NCI-H2107 (cell line): ENCODE measurements around the gene ASGR1.
"Not testable (repeated sequence)": the region's sequence is repeated elsewhere in the genome, so short reads cannot be mapped to it uniquely, and the experiment has no call there.

ENCODE experiments used
- DNase-seq: peaks from one replicate; lab custom pipeline; 2025; lab: John Stamatoyannopoulos, UW

Gene ASGR1

GRCh38 chr17:7158424-7158823 is 20.7 kb downstream of the ASGR1 start:
- not testable (repeated sequence) for DNase-seq

- no peak for DNase-seq
Measured at GRCh38 chr17:7156342-7156940, 22.7 kb downstream of the ASGR1 start.

- no peak for DNase-seq
Measured at GRCh38 chr17:7147772-7148171, 31.4 kb downstream of the ASGR1 start.

- no peak for DNase-seq
Measured at GRCh38 chr17:7146115-7146514, 33.1 kb downstream of the ASGR1 start.

GRCh38 chr17:7144213-7144612 is 35.0 kb downstream of the ASGR1 start:
- no peak for DNase-seq

GRCh38 chr17:7141824-7142223 is 37.3 kb downstream of the ASGR1 start:
- no peak for DNase-seq

GRCh38 chr17:7139400-7139799 is 39.8 kb downstream of the ASGR1 start:
- no peak for DNase-seq

DNA sequence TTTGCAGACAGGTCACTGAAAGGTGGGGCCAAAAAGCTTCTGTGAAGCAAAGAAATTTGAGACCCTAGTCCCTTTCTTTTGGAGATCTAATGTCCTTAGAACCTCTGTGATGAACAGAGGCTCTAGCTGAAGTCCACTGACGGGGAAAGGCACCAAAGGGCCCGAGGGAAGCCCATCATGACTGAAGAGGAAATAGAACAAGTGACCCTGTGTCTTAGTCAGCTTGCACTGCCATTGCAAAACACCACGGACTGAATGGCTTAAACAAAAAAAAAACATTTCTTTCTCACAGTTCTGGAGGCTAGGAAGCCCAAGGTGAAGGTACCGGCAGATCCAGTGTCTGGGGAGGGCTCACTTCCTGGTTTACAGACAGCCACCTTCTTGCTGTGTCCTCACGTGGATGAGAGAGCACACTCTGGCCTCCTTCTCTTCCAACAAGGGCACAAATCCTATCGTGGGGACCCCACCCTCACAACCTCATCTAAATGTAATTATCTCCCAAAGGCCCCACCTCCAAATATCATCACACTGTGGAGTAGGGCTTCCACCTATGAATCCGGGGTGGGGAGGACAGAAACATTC is 40.3 kb downstream of the ASGR1 start:
- DNase-seq: no peak

- DNase-seq: no peak
Measured at GRCh38 chr17:7137171-7137943, 41.8 kb downstream of the ASGR1 start.

DNA sequence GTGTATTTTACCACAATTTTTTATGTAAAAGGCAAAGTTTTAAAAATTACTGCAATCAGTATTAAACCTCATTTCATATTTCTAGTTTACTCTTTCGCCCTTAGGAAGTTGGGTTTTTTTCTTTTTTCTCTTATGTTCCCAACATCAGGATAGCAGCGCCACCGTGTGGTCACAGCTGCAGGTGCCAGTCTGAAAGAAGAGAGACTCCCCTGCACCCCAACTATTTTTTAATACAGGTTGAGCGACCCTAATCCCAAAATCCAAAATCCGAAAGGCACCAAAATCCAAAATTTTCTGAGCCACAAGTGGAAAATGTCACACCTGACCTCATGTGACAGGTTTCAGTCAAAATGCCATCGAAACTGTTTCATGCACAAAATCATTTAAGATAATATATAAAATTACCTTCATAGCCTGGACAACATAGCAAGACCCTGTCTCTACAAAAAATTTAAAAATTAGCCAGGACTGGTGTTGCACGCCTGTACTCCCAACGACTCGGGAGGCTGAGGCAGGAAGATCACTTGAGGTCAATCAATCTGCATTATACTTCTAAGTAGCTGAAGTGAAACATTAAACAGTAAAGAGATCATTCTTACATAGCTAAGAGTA is 42.8 kb downstream of the ASGR1 start:
- no peak for DNase-seq

DNA sequence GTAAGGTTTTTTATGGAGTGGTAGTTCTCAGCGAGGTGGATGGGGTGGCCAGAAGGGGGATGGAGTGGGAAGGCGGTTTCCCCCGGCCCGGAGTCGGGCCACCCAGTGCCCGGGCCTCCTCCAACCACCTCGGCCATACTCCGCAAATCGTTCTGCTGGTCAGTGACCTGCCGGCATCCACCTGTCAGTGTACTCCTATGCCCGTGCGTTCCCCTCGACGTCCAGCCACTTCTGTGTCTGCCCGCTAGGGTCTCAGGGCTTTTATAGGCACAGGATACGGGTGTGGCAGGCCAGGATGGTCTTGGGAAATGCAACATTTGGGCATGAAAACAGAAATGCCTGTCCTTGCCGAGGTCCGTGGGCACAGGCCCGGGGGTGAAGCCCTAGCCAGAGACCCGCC is 45.3 kb downstream of the ASGR1 start:
- no peak for DNase-seq

DNA sequence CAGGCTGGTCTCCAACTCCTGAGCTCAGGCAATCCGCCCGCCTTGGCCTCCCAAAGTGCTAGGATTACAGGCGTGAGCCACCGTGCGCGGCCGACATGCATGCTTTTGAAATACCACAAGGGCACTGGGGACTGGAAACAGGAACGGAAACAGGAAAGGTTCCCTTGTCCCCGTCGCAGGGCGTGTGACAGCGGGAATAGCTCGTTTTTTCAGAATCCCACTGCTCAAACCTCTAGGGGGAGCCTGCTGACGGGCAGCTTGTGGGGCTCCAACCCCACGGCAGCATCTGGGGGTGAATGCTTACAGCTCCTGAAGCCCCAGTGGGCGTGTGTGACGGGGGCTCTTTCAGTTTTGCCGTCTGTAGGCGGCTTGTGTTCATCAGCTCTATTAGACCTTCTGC is 45.7 kb downstream of the ASGR1 start:
- no peak for DNase-seq

- DNase-seq: no peak
Measured at GRCh38 chr17:7132511-7133094, 46.6 kb downstream of the ASGR1 start.

- DNase-seq: no peak
Measured at GRCh38 chr17:7131423-7131791, 47.8 kb downstream of the ASGR1 start.

DNA sequence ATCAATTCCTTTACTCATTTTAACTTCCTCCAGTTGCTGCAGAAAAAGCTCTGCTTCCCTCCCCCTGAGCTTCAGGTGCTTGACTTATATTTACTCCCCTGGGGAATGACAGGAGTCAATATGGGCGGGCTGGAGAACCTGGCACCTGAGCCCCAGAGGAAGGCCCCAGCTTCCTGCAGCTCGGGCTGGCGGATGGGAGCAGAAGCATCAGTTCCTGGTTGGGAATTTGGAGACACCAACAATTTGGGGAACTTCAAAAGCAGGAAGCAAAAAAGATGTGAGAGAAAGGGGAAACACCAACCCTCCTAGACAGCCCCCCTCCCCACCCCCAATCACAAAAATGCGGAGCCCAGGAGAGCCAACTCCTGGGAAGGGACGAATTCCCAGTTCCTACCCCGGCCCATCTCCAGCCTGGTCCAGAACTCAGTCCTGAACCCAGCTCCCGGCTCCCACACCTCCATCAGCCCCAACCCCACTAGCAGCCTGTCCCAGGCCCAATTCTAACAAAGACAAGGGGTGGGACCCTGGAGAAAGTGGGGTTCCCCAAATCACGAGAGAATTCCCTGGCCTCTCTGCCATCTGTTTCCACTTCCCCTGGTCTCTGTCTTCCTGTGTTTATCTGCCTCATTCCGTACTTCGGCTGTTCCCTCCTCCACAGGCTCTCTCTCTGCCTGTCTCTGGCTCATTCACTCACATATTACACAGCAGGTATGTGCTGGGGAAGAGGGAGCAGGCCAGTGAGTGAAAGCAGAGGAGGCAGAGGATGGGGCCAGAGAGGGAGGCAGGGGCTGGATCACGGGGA is 48.3 kb downstream of the ASGR1 start:
- DNase-seq: peak; percentile 6

DNA sequence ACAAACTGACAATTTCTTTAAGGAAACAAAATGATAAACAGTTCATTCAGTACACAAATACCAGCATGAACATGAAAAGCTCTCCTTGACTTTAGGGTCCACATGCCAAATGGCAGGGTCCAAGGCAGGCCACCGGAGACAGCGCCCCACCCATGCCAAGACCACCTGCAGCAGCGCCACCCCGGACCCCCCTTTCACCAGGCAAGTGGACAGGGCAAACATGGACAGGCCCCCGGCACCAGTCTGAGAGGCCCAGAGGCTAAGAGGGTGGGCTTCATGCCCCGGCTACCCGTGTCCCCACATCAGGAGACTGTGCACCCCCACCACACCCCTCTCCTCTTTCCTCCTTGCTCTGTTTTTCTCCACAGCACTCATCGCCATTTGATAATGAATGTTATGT is 49.9 kb downstream of the ASGR1 start:
- DNase-seq: no peak

DNA sequence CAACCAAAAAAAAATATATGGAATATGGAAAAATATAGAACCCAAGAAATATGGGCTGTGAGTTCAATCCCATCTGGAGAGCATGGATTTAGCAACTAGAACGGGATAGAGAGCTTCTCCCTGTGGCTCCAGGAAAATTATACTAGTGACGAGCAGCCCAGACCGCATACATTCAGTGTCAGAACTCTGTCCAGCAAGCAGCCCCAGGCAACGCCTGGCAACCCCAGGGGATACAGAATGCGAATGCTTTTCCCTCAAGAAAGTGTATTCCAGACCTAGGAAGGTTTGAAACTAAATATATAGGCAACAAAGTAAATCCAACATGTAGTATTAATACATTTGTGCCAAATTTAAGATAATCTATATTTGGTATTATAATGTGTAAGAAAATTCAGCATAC is 51.0 kb downstream of the ASGR1 start:
- DNase-seq: no peak

- not testable (repeated sequence) for DNase-seq
Measured at GRCh38 chr17:7127501-7127900, 51.7 kb downstream of the ASGR1 start.

GRCh38 chr17:7126386-7126785 is 52.8 kb downstream of the ASGR1 start:
- not testable (repeated sequence) for DNase-seq

- no peak for DNase-seq
Measured at GRCh38 chr17:7124923-7125322, 54.2 kb downstream of the ASGR1 start.

- DNase-seq: no peak
Measured at GRCh38 chr17:7123844-7124243, 55.3 kb downstream of the ASGR1 start.
